ENCODE results near the gene PGAP6. TPM values are rescaled to one million over a fixed set of nuclear protein-coding genes. Genes with fewer than 3 reads are reported as not detected.

PGAP6 gene
- total and polyA plus RNA-seq, 9 of the 15 experiments (the other 6 are each of a cell fraction or from before 2014, with no cell fraction given), result 0.45 to 50.2 (median 39.3) TPM

DNA sequence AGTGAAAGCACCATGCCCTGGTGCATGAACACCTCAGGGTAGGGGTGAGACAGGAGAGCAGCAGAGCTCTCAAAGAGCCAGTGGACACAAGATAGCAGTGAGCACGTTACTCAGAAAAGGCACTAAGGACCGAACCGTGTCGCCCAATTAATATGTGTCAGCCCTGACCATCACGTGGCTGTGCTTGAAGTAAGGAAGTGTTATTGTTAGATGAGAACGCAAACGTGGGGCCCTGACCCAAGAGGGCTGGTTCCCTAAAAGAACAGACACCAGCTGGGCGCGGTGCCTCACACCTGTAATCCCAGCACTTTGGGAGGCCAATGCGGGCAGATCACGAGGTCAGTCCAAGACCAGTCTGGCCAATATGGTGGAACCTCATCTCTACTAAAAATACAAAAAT is 45.5 kb downstream of the PGAP6 start:
- intact Hi-C loops (cut with micrococcal nuclease) (no loop called here), in situ Hi-C loops (cut with MboI) (no loop called here)
- Histone ChIP-seq H3K27me3 (ENCODE audit: control insufficient read depth in 2 of 2, insufficient read depth in 2 of 2, low read length in 2 of 2) (no peaks in the 10 kb centered on the region), H2AFZ (ENCODE audit: low read depth, low read length) (no peak overlapping the region), H4K20me1 (replicated peaks; ENCODE audit: control insufficient read depth, insufficient read depth, low read length) (peaks cover 43% of the 10 kb centered on the region), H3K4me2 (ENCODE audit: insufficient read depth, low read length) (peak overlapping the region; percentile 57), H3K4me3 (no peak overlapping the region), H3K36me3 (ENCODE audit: control insufficient read depth, insufficient read depth, low read length) (peaks cover 5% of the 10 kb centered on the region; the same call in 2 of the 3 replicates), H3K9me1 (ENCODE audit: control insufficient read depth, insufficient read depth, low read length) (peaks cover 5% of the 10 kb centered on the region), H3K79me2 (ENCODE audit: control insufficient read depth, insufficient read depth, low read length) (peaks cover 98% of the 10 kb centered on the region), H3K9me3 (replicated peaks; ENCODE audit: control insufficient read depth, insufficient read depth, low read depth, low read length) (0 out of 2 replicates have a peak, but pooled peaks cover 1% of the 10 kb centered on the region), H3K27ac (ENCODE audit: extremely low read depth, low read depth, low read length) (peak overlapping the region; percentile 43; the same call in 1 of the 3 replicates), H3K9ac (ENCODE audit: insufficient read depth in 1 of 2, low read depth in 2 of 2, low read length in 2 of 2) (0 out of 4 replicates have a peak overlapping the region, but pooled peaks of 1 of the 2 experiments have one; percentile 37), H3K4me1 (replicated peaks in 1 of 2; ENCODE audit: control insufficient read depth in 2 of 2, insufficient read depth in 2 of 2, low read length in 2 of 2) (peaks cover 45 to 55% of the 10 kb centered on the region in 2 experiments)
- 49% methylated on average over 11 of the region's 11 CpGs for WGBS (ENCODE audit: insufficient coverage, low coverage, missing lambda C conversion rate)
- FAIRE-seq (peak; percentile 69), ATAC-seq (peak; percentile 25), DNase-seq (ENCODE audit: extremely low read depth in 1 of 4, low spot score in 3 of 4) (no peak)
- ChIA-PET CTCF (ENCODE audit: low intra/inter-chr PET ratio) (no interaction called here), POLR2A (interaction anchor here (0.6 to 3.0 kb wide), 4 partner anchors 10 to 45 kb away, joined by 3 to 22 read pairs (median 10); partner anchors contain the start of gene AXIN1)
- BruUV-seq (replicated peaks), result no TSS peak
- TF ChIP-seq, protein P1, sequence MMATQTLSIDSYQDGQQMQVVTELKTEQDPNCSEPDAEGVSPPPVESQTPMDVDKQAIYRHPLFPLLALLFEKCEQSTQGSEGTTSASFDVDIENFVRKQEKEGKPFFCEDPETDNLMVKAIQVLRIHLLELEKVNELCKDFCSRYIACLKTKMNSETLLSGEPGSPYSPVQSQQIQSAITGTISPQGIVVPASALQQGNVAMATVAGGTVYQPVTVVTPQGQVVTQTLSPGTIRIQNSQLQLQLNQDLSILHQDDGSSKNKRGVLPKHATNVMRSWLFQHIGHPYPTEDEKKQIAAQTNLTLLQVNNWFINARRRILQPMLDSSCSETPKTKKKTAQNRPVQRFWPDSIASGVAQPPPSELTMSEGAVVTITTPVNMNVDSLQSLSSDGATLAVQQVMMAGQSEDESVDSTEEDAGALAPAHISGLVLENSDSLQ (IDR thresholded peaks at IDR 0.05), result peak; percentile 77
- TF ChIP-seq, protein P2, sequence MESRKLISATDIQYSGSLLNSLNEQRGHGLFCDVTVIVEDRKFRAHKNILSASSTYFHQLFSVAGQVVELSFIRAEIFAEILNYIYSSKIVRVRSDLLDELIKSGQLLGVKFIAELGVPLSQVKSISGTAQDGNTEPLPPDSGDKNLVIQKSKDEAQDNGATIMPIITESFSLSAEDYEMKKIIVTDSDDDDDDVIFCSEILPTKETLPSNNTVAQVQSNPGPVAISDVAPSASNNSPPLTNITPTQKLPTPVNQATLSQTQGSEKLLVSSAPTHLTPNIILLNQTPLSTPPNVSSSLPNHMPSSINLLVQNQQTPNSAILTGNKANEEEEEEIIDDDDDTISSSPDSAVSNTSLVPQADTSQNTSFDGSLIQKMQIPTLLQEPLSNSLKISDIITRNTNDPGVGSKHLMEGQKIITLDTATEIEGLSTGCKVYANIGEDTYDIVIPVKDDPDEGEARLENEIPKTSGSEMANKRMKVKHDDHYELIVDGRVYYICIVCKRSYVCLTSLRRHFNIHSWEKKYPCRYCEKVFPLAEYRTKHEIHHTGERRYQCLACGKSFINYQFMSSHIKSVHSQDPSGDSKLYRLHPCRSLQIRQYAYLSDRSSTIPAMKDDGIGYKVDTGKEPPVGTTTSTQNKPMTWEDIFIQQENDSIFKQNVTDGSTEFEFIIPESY (CRISPR knock-in tag; IDR thresholded peaks at IDR 0.05), result peak; percentile 3; the same call in 1 of the 2 replicates
- TF ChIP-seq CREM (IDR thresholded peaks at IDR 0.05; ENCODE audit: low read depth), result peak; percentile 45; the same call in 1 of the 2 replicates
- TF ChIP-seq FOXA1 (IDR thresholded peaks at IDR 0.05; ENCODE audit: borderline replicate concordance), result no peak
- TF ChIP-seq, protein P3, sequence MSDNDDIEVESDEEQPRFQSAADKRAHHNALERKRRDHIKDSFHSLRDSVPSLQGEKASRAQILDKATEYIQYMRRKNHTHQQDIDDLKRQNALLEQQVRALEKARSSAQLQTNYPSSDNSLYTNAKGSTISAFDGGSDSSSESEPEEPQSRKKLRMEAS (CRISPR knock-in tag; IDR thresholded peaks at IDR 0.05), result peak; percentile 70
- TF ChIP-seq CBFA2T3 (IDR thresholded peaks at IDR 0.05), result no peak
- TF ChIP-seq, protein P4, sequence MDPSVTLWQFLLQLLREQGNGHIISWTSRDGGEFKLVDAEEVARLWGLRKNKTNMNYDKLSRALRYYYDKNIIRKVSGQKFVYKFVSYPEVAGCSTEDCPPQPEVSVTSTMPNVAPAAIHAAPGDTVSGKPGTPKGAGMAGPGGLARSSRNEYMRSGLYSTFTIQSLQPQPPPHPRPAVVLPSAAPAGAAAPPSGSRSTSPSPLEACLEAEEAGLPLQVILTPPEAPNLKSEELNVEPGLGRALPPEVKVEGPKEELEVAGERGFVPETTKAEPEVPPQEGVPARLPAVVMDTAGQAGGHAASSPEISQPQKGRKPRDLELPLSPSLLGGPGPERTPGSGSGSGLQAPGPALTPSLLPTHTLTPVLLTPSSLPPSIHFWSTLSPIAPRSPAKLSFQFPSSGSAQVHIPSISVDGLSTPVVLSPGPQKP (CRISPR knock-in tag; IDR thresholded peaks at IDR 0.05), result no peak
- TF ChIP-seq, protein P5, sequence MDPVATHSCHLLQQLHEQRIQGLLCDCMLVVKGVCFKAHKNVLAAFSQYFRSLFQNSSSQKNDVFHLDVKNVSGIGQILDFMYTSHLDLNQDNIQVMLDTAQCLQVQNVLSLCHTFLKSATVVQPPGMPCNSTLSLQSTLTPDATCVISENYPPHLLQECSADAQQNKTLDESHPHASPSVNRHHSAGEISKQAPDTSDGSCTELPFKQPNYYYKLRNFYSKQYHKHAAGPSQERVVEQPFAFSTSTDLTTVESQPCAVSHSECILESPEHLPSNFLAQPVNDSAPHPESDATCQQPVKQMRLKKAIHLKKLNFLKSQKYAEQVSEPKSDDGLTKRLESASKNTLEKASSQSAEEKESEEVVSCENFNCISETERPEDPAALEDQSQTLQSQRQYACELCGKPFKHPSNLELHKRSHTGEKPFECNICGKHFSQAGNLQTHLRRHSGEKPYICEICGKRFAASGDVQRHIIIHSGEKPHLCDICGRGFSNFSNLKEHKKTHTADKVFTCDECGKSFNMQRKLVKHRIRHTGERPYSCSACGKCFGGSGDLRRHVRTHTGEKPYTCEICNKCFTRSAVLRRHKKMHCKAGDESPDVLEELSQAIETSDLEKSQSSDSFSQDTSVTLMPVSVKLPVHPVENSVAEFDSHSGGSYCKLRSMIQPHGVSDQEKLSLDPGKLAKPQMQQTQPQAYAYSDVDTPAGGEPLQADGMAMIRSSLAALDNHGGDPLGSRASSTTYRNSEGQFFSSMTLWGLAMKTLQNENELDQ (CRISPR knock-in tag; IDR thresholded peaks at IDR 0.05; ENCODE audit: borderline replicate concordance), result no peak
- peak; percentile 32; the same call in 1 of the 2 replicates for TF ChIP-seq BHLHE40 (IDR thresholded peaks at IDR 0.05; ENCODE audit: low read length)
- peak; percentile 38; the same call in 1 of the 2 replicates for TF ChIP-seq RAD51 (IDR thresholded peaks at IDR 0.05; ENCODE audit: borderline replicate concordance, low read depth)
- peak; percentile 11; the same call in 1 of the 2 replicates for TF ChIP-seq ZFX (CRISPR knock-in tag; IDR thresholded peaks at IDR 0.05)
- peak; percentile 23; the same call in 1 of the 2 replicates for TF ChIP-seq L3MBTL2 (IDR thresholded peaks at IDR 0.05)
- TF ChIP-seq, protein P6, sequence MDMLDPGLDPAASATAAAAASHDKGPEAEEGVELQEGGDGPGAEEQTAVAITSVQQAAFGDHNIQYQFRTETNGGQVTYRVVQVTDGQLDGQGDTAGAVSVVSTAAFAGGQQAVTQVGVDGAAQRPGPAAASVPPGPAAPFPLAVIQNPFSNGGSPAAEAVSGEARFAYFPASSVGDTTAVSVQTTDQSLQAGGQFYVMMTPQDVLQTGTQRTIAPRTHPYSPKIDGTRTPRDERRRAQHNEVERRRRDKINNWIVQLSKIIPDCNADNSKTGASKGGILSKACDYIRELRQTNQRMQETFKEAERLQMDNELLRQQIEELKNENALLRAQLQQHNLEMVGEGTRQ (CRISPR knock-in tag; IDR thresholded peaks at IDR 0.05), result peak; percentile 39; the same call in 1 of the 2 replicates
- no peak for TF ChIP-seq ZNF124 (CRISPR knock-in tag; IDR thresholded peaks at IDR 0.05)

Measured in K562 (cell line).